WTC11 (cell line): ENCODE measurements around the gene ACTN1. TPM values are rescaled to one million over a fixed set of nuclear protein-coding genes. Genes with fewer than 3 reads are reported as not detected.

ENCODE experiments used
- ATAC-seq: fragments of 200-7000 bp; cut with Tn5 transposase; 2 replicates; pipeline ENCODE4 v1.10.0; 2021; ENCODE audit warnings: mild to moderate bottlenecking, moderate library complexity
- CTCF ChIA-PET: fragments of 300-600 bp; sonication (Branson Sonifier 250); formaldehyde crosslinking; loops from one replicate; lab custom pipeline; 2021; ENCODE audit warnings: antibody characterized with exemption; lab: Charles Lee
- POLR2A ChIA-PET: fragments of 350-600 bp; sonication (Branson Sonifier 250); formaldehyde crosslinking; loops from one replicate; lab custom pipeline; 2021; ENCODE audit warnings: antibody characterized with exemption; lab: Charles Lee
- DNase-seq: peaks from one replicate; pipeline ENCODE4 v3.0.0; 2021; ENCODE audit warnings: low spot score
- H3K27ac Mint-ChIP-seq: 2 replicates; pipeline ENCODE4 v1.8.0; 2021; ENCODE audit warnings: mixed read lengths
- H3K27me3 Mint-ChIP-seq: 2 replicates; pipeline ENCODE4 v1.8.0; 2021; ENCODE audit warnings: low read depth, mild to moderate bottlenecking, moderate library complexity, mixed read lengths
- H3K36me3 Mint-ChIP-seq: 2 replicates; pipeline ENCODE4 v1.8.0; 2021; ENCODE audit warnings: mixed read lengths
- H3K4me1 Mint-ChIP-seq: 2 replicates; pipeline ENCODE4 v1.8.0; 2022; ENCODE audit warnings: mixed read lengths
- H3K4me3 Mint-ChIP-seq: 2 replicates; pipeline ENCODE4 v1.8.0; 2021; ENCODE audit warnings: mild to moderate bottlenecking, moderate library complexity, mixed read lengths
- H3K9me3 Mint-ChIP-seq: 2 replicates; pipeline ENCODE4 v1.8.0; 2021; ENCODE audit warnings: mixed read lengths
- AFF4 ChIP-seq: sonication (generic); formaldehyde crosslinking; IDR thresholded peaks from 2 replicates; pipeline ENCODE4 v1.8.1; 2023; ENCODE audit warnings: mild to moderate bottlenecking, missing genetic modification reagents, borderline replicate concordance
- ARID4B ChIP-seq: sonication (generic); formaldehyde crosslinking; IDR thresholded peaks from 2 replicates; pipeline ENCODE4 v1.8.0; 2023; ENCODE audit warnings: missing genetic modification reagents, mild to moderate bottlenecking, borderline replicate concordance
- CREB1 ChIP-seq: sonication (generic); formaldehyde crosslinking; IDR thresholded peaks from 2 replicates; pipeline ENCODE4 v1.8.0; 2023; ENCODE audit warnings: mild to moderate bottlenecking, missing genetic modification reagents
- E2F4 ChIP-seq: sonication (generic); formaldehyde crosslinking; IDR thresholded peaks from 2 replicates; pipeline ENCODE4 v1.8.1; 2022; ENCODE audit warnings: low read depth, mild to moderate bottlenecking, moderate library complexity, missing genetic modification reagents, borderline replicate concordance
- FOXK1 ChIP-seq: sonication (generic); formaldehyde crosslinking; IDR thresholded peaks from 2 replicates; pipeline ENCODE4 v1.8.0; 2022; ENCODE audit warnings: mild to moderate bottlenecking, moderate library complexity, missing genetic modification reagents
- GRHL2 ChIP-seq: fragments of 250-450 bp; sonication (Bioruptor Pico); IDR thresholded peaks from 2 replicates; pipeline ENCODE4 v1.8.0; 2022; ENCODE audit warnings: mild to moderate bottlenecking, moderate library complexity; ENCODE audit not compliant: insufficient replicate concordance, severe bottlenecking
- JAZF1 ChIP-seq: fragments of 250-450 bp; sonication (Bioruptor Pico); IDR thresholded peaks from 2 replicates; pipeline ENCODE4 v1.9.0; 2021; ENCODE audit warnings: moderate library complexity, mild to moderate bottlenecking, inconsistent platforms
- NR1H2 ChIP-seq: sonication (generic); formaldehyde crosslinking; IDR thresholded peaks from 2 replicates; pipeline ENCODE4 v1.9.0; 2021; ENCODE audit warnings: mild to moderate bottlenecking, moderate library complexity, missing genetic modification reagents
- SOX15 ChIP-seq: fragments of 250-450 bp; sonication (Bioruptor Pico); IDR thresholded peaks from 2 replicates; pipeline ENCODE4 v1.9.0; 2021; ENCODE audit warnings: mild to moderate bottlenecking
- USF2 ChIP-seq: sonication (generic); formaldehyde crosslinking; IDR thresholded peaks from 2 replicates; pipeline ENCODE4 v1.8.1; 2023; ENCODE audit warnings: mild to moderate bottlenecking, missing genetic modification reagents, moderate library complexity
- ZNF263 ChIP-seq: sonication (generic); formaldehyde crosslinking; IDR thresholded peaks from 2 replicates; pipeline ENCODE4 v1.8.1; 2022; ENCODE audit warnings: low read depth, mild to moderate bottlenecking, moderate library complexity, missing genetic modification reagents
- ZNF317 ChIP-seq: sonication (generic); formaldehyde crosslinking; IDR thresholded peaks from 2 replicates; pipeline ENCODE4 v1.8.1; 2023; ENCODE audit warnings: low read depth, mild to moderate bottlenecking, moderate library complexity, missing genetic modification reagents, borderline replicate concordance
- ZNF671 ChIP-seq: fragments of 250-450 bp; sonication (Bioruptor Pico); IDR thresholded peaks from 2 replicates; pipeline ENCODE4 v1.8.0; 2021; ENCODE audit warnings: mild to moderate bottlenecking
- ZSCAN18 ChIP-seq: fragments of 250-450 bp; sonication (Bioruptor Pico); IDR thresholded peaks from 2 replicates; pipeline ENCODE4 v2.1.2; 2022; ENCODE audit warnings: mild to moderate bottlenecking, moderate library complexity
- total RNA-seq: library from RNA; stranded (reverse); gene quantifications from 3 replicates; pipeline ENCODE4 v1.2.3, GENCODE V29; 2021
- TF ChIP-seq, protein P1 (sequence below): sonication (generic); formaldehyde crosslinking; IDR thresholded peaks from 2 replicates; pipeline ENCODE4 v1.8.0; 2022; ENCODE audit warnings: missing genetic modification reagents
- TF ChIP-seq, protein P2 (sequence below): fragments of 250-450 bp; sonication (Bioruptor Pico); IDR thresholded peaks from 2 replicates; pipeline ENCODE4 v1.8.0; 2021; ENCODE audit warnings: mild to moderate bottlenecking

The ACTN1 gene
- total RNA-seq, 1 experiment from 2014 or later: 196 TPM

GRCh38 chr14:68897559-68898155 is 81.4 kb downstream of the ACTN1 start (continued):
- TF ChIP-seq ZNF317: no peak
- no peak for TF ChIP-seq CREB1
- TF ChIP-seq ZSCAN18 (CRISPR knock-in tag): no peak
- TF ChIP-seq ZNF263 (CRISPR knock-in tag): no peak
- TF ChIP-seq, protein P1, sequence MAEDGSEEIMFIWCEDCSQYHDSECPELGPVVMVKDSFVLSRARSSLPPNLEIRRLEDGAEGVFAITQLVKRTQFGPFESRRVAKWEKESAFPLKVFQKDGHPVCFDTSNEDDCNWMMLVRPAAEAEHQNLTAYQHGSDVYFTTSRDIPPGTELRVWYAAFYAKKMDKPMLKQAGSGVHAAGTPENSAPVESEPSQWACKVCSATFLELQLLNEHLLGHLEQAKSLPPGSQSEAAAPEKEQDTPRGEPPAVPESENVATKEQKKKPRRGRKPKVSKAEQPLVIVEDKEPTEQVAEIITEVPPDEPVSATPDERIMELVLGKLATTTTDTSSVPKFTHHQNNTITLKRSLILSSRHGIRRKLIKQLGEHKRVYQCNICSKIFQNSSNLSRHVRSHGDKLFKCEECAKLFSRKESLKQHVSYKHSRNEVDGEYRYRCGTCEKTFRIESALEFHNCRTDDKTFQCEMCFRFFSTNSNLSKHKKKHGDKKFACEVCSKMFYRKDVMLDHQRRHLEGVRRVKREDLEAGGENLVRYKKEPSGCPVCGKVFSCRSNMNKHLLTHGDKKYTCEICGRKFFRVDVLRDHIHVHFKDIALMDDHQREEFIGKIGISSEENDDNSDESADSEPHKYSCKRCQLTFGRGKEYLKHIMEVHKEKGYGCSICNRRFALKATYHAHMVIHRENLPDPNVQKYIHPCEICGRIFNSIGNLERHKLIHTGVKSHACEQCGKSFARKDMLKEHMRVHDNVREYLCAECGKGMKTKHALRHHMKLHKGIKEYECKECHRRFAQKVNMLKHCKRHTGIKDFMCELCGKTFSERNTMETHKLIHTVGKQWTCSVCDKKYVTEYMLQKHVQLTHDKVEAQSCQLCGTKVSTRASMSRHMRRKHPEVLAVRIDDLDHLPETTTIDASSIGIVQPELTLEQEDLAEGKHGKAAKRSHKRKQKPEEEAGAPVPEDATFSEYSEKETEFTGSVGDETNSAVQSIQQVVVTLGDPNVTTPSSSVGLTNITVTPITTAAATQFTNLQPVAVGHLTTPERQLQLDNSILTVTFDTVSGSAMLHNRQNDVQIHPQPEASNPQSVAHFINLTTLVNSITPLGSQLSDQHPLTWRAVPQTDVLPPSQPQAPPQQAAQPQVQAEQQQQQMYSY (CRISPR knock-in tag): no peak

DNA sequence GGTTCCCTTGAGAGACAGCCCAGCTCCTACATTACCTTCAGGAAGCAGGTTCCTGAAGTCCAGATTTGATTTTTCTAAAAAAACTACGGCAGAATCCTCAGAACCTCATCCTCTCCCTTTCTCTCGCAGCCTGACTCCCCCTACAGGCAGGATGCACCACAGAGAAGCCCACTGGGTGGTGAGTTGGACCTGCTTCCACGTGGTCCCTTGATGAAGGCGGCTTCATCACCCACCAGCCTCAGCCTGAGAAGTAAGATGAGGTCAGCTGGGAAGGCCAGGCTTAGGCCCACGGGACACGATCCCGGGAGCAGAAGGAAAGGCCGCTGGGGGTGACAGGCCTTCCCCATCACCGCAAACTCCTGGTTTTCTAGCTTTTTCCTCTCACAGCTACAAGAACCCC is 83.0 kb downstream of the ACTN1 start:
- H3K27me3 Mint-ChIP-seq: no peaks in the 10 kb centered on the region
- no peak overlapping the region for H3K4me3 Mint-ChIP-seq
- DNase-seq: peak; percentile 26
- H3K4me1 Mint-ChIP-seq: no peaks in the 10 kb centered on the region
- no peak overlapping the region for H3K27ac Mint-ChIP-seq
- no peaks in the 10 kb centered on the region for H3K9me3 Mint-ChIP-seq
- ChIA-PET CTCF (interaction anchor here (0.6 to 1.3 kb wide), 4 partner anchors 12 to 472 kb away, joined by 3 read pairs; no protein-coding TSS in a partner anchor), POLR2A (no interaction called here)
- peak; percentile 25; the same call in 1 of the 2 replicates for ATAC-seq
- peaks cover 61% of the 10 kb centered on the region for H3K36me3 Mint-ChIP-seq
- TF ChIP-seq USF2 (CRISPR knock-in tag) (no peak), ZNF671 (CRISPR knock-in tag) (no peak), NR1H2 (CRISPR knock-in tag) (no peak), GRHL2 (CRISPR knock-in tag) (no peak), FOXK1 (CRISPR knock-in tag) (no peak), SOX15 (CRISPR knock-in tag) (no peak), ARID4B (CRISPR knock-in tag) (no peak), JAZF1 (CRISPR knock-in tag) (no peak), AFF4 (CRISPR knock-in tag) (no peak), E2F4 (CRISPR knock-in tag) (no peak)
- TF ChIP-seq, protein P2, sequence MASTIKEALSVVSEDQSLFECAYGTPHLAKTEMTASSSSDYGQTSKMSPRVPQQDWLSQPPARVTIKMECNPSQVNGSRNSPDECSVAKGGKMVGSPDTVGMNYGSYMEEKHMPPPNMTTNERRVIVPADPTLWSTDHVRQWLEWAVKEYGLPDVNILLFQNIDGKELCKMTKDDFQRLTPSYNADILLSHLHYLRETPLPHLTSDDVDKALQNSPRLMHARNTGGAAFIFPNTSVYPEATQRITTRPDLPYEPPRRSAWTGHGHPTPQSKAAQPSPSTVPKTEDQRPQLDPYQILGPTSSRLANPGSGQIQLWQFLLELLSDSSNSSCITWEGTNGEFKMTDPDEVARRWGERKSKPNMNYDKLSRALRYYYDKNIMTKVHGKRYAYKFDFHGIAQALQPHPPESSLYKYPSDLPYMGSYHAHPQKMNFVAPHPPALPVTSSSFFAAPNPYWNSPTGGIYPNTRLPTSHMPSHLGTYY (CRISPR knock-in tag): no peak
